HG02981 (cell line): ENCODE measurements around the gene YBX2.

Experiments
- ATAC-seq: cut with Tn5 transposase; IDR thresholded peaks from one replicate; pipeline ENCODE4 v1.9.1; 2021; ENCODE audit warnings: mild to moderate bottlenecking, moderate library complexity; ENCODE audit not compliant: unreplicated experiment

Gene YBX2

DNA sequence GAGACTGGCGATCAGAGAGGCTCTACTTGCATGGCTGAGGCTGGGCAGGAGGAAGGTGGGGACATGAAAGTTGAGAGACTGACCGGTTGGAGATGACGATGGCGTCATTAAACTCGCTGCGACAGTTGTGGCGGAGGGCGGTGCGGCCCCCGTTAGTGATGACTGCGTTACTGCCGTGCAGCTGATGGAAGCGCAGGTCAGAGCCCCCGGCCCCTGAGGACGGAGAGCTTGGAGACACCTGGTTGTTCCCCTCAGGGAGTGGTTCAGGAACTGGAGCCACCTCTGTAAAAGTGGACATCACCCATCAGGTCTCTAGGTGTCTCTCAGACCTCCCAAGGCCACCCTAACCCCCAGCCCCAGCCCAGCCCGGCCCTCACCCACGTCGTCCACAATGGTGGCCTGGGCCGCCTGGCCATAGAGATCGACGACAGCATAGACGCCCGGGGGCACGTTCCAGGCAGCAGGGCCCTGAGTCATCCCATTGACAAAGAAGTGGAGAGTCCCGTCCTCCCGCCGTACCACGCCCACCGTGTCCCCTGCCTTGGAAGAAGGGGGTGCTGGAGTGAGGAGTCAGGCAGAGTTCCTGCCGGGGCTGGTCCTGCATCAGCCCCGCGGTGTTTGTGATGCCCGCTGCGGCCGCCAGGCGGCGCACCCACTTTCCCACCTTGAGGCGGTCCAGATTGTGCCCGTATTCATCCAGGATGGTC, 29.4 kb upstream of the YBX2 start:
- no peak for ATAC-seq

GRCh38 chr17:7322520-7323194, 28.2 kb upstream of the YBX2 start:
- no peak for ATAC-seq

DNA sequence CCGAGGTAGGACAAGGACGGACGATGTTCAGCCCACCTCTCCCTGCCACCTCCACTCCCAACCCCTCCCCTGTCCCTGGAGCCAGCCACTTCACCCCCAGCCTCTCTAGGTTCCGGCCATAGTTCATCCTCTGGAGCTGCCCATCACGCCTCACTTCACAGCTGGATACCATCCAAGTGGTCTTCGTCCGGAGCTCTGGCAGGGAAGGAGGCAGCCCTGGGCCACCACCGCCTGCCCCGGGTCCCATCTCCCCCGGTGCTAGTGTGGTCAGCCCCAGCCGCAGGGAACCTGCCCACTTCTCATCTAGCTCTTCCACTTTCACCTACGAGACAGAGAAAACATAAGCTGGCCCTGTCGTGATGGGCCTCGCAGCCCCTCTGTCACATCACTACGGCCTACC, 27.0 kb upstream of the YBX2 start:
- ATAC-seq, result no peak

GRCh38 chr17:7318121-7318860, 23.9 kb upstream of the YBX2 start:
- ATAC-seq, result no peak

GRCh38 chr17:7317161-7317803, 22.8 kb upstream of the YBX2 start:
- no peak for ATAC-seq

DNA sequence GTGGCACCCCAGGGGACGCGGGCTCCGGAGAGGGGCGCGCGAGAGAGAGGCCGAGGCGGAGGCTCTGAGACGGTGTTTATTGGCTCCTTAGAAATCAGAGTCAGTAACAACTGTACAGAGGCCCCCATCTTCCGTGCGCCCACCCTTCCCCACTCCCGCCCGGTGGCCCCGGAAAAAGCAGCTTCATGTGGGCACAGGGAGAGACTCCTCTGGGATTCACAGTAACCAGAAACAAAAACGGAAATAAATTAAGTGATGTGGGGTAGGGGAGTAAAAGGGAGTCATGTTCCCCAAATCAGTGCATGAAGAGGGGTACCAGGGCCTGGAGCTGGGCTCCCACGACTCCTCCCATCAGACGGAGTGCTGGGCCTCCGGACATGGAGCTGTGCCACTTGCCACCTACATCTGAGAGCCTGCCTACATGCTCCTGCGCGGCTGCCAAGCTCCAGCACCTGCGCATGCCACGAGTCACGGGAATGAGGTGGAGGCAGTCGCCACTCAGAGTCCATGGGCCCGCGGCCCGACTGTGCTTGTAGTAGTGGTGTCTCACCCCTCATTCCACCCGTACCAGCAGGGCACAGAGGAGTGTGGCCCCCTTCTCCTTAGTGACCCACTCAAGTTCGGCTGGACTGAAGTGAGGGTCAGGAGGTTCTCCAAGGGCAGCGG, 21.3 kb upstream of the YBX2 start:
- no peak for ATAC-seq

DNA sequence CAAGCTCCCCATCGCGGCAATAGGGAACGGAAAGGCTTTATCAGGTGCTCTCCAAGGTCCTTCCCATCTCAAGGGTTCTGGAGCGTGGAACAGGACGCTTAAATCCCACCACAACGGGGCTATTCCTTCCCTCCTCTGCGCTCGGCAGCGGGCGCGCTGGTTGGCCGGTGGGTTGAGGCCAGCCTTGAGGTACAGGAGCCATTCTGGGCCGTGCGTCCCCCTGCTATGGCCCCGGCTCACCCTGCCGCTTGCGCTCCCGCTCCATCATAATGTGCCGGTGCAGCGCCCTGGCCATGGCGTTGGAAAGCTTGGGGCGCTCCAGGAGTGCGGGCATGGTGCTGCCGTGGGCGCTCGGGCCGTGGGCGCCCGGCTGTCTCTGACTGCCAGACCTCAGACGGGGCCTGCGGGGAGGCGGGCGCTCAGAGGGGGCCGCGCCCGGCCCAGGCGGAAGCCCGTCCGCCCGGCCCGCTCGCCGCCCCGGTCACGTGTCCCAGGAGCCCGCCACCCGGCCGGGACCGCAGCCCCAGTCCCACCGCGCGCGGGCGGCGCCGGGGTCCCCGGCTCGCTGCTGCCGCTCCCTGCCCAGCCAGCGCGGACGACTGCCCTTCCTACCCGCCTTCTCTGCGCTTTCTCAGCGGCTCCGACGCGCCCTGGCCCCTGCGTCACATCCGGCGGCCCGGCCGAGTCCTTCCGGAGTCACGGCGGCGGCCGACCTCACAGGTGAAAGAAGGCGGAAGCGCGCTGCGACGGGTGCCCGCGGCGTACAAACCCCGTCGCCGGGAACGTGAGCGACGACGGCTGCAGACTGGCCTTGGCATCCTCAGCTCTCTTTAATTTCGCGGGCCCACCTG, 20.5 kb upstream of the YBX2 start, which contains the start of gene GPS2:
TSS of gene GPS2 (minus strand) at position 642 of the 851 bp plus-strand sequence. CDS start at position 334, 308 bp downstream.
- peak; percentile 68 for ATAC-seq

- no peak for ATAC-seq
Observed at GRCh38 chr17:7313890-7314718, 19.7 kb upstream of the YBX2 start.

GRCh38 chr17:7313088-7313889, 18.9 kb upstream of the YBX2 start:
- no peak for ATAC-seq

DNA sequence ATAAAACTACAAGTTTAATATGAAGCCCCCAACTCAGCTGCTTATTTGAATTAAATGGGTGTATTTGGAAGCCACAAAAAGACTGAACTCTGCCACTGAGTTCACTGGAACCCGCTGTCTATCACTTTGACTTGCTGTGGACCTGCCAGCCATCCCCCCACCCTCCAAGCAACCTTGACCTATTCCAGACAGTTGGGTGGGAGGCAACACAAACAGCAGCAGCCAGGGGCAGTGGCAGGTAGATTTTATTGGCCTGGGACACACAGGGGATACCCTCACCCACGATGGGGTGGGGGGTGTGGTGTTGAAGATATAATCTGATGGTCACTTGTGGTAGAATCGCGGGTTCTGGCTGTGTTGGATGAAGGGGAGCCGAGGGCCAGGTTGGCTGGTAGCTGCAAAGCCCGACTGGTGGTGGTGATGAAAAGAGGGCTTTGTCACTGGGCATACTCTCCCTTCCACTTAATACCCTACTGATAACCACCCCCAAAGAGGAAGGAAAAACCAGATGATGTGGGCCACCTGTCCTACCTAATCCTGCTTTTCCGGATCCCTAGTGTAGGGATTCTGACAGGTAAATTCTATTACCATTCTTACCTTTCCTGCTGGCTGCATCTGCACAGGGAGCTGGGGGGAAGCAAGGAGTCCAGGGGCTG, 18.1 kb upstream of the YBX2 start:
- ATAC-seq, result no peak

DNA sequence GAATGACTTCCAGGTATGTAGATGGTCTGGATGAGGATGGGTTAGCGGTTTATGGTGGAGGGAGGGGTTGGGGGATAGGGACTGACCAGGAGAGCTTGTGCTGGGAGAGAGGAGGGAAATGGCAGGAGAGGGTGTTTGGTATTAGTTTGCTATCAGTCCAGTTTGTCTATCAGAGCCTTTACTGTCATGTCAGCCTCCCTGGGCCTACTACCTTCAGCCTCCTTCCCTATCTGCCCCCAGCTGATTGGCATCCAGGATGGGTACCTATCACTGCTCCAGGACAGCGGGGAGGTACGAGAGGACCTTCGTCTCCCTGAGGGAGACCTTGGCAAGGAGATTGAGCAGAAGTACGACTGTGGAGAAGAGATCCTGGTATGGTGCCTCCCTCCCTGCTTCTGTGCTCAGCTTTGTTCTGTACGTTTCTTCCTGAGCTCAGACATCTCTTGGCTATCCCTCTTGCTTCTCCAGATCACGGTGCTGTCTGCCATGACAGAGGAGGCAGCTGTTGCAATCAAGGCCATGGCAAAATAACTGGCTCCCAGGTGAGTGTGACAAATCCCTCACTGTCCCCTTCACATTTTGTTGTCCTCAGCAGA, 16.8 kb upstream of the YBX2 start:
- no peak for ATAC-seq

- ATAC-seq, result no peak
Observed at GRCh38 chr17:7309628-7310027, 15.2 kb upstream of the YBX2 start.

DNA sequence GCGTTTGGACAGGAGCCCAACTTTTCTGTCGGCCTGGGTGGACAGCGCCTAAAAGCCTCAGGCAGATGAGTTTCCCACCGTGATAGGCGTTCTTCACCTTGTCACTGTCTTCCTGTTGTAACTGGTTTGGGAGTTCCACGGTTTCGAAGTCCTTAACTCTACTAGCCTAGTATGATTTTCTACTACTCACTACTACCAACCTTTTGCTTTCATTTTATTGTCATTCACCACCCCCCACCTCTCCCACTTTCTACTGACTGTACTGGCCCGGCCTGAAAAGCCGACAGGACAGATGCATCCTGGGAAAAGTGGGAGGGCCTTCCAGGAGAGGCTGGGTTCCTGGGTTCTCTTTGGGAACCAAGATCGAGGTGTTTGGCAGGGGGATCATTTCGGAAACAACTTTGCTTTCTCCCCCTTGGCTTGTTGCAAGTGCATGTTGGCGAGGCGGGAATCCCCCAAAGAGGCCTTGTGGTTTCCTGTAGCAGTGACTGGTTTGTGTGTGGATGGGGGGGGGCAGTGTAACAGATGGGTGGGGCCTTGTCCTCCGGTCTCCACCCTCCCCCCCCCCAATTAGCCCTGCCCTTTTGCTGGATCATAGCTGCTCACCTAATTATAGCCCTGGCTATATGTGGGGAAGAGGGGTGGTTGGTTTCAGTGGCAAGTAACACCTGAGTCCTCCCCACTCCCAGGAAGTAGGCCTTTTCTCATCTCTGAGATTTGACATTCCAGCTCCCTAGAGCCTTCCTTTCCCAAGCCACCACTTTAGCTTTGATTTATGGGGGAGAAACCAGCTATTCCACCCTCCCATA, 14.4 kb upstream of the YBX2 start:
- ATAC-seq, result no peak

DNA sequence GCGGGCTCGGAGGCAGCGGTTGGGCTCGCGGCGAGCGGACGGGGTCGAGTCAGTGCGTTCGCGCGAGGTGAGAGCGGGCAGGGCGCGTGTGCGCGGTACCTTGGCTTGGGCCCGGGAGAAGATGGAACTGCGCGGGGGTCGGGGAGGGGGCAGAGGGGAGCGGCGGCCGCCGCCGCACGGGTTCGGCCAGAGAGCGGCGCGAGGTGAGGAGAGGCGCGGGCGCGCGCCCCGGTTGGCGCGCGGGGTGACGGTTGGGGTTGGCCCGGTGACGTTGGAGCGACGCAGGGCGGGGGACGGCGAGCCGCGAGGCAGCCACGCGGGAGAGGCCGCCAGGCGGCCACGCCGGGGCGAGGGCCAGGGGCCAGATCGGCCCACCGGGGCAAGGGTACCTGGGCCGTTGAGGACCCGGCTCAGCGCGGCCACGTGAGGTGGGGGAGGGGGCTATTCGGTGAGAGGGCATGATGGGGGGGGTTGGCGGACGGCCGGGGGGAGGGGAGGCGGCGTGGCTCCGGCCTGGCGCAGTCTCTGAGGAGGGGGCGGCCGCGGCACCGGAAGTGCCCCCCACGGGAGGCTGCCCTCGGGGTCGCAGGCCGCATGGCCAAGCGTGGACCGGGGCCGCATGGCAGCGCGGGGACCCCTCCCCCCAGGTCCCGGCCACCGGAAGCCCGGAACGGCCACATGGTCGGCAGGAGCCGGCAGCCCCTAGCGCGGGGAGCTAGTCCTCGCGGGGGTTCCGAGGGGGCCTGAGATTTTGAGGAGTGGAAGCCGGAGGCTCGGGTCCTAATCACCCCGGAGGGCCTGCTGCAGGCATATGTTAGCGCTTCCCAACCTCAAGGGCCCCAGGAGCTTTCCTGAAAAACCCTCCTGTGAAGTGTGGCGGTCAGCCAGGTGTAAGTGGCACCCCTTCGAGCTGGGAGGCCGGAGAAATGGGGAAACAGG, 13.5 kb upstream of the YBX2 start:
- ATAC-seq, result no peak

GRCh38 chr17:7306911-7307685, 12.7 kb upstream of the YBX2 start, which contains the start of gene EIF5A:
Gene EIF5A, plus strand, starts transcription at chr17:7307628. Its CDS starts 2,008 bp downstream, at chr17:7309636.
- peak; percentile 60 for ATAC-seq
